Body of pancreas (tissue), 4 donors: ENCODE results near the gene IFITM5. TPM values are rescaled to one million over a fixed set of nuclear protein-coding genes. Genes with fewer than 3 reads are reported as not detected.
"Not testable (repeated sequence)": the region's sequence is repeated elsewhere in the genome, so short reads cannot be mapped to it uniquely, and the experiment has no call there.

Source experiments
- ATAC-seq: fragments of 150-250 bp; one replicate; pipeline ENCODE4 v1.9.1; 2016
- DNase-seq, 4 donors: peaks; one replicate each; pipeline ENCODE4 v3.0.0-alpha.2; 2019
- H3K27ac ChIP-seq, 4 donors: fragments of 200-600 bp; sonication (generic); 1 replicate in 3 of 4; 2 replicates in 1 of 4; pipeline versions ENCODE4 v1.5.1 to v1.6.1; 2016 to 2019; ENCODE audit warnings: mild to moderate bottlenecking in 1 of 4, mixed read lengths in 1 of 4, moderate library complexity in 1 of 4
- H3K27me3 ChIP-seq, 2 donors: fragments of 200-600 bp; sonication (generic); one replicate each; pipeline ENCODE4 v1.6.0; 2016; ENCODE audit warnings: mild to moderate bottlenecking in 1 of 2
- H3K36me3 ChIP-seq, 2 donors: fragments of 200-600 bp; sonication (generic); replicated peaks in 1 of 2; 2 replicates each; pipeline ENCODE4 v1.5.1; 2016; ENCODE audit warnings: low read depth in 2 of 2; ENCODE audit not compliant: insufficient read depth in 1 of 2
- H3K4me1 ChIP-seq: fragments of 200-600 bp; sonication (generic); one replicate; pipeline ENCODE4 v1.6.0; 2016
- H3K4me3 ChIP-seq, 2 donors: fragments of 200-600 bp; sonication (generic); 1 replicate in 1 of 2; 2 replicates in 1 of 2; pipeline ENCODE4 v1.5.1; 2016 to 2019
- H3K9me3 ChIP-seq, 3 donors: fragments of 200-600 bp; sonication (generic); 1 replicate in 2 of 3; 2 replicates in 1 of 3; pipeline ENCODE4 v1.5.1; 2016
- POLR2A ChIP-seq, 3 donors: fragments of 450-650 bp; IDR thresholded peaks; one replicate each; pipeline ENCODE4 v1.6.1; 2016; ENCODE audit warnings: antibody characterized with exemption in 3 of 3, mild to moderate bottlenecking in 2 of 3
- WGBS, 2 donors: methylation state at CpG; one replicate each; pipeline ENCODE4 v1.1.5; 2017; 5-methylcytosine and 5-hydroxymethylcytosine counted together
- intact Hi-C: fragments of 100-400 bp; cut with DNase I; formaldehyde crosslinking; loops from one replicate; pipeline ENCODE4 v1.15.1; 2023
- total RNA-seq, 2 donors: library from RNA; depleted of rRNA; stranded (reverse); fragments of >200 nt; gene quantifications; one replicate each; pipeline ENCODE4 v1.1.0, GENCODE V29; 2016
- TF ChIP-seq, protein P1 (sequence below), 7 experiments: fragments of 450-650 bp in 4 of 7; fragments of 200-600 bp in 3 of 7; sonication (generic) in 3 of 7; IDR thresholded peaks; one replicate each; pipeline ENCODE4 v1.5.1; 2016 to 2019; ENCODE audit warnings: antibody characterized with exemption in 7 of 7

Gene IFITM5
- total RNA-seq, 2 donors from 2014 or later = not detected

DNA sequence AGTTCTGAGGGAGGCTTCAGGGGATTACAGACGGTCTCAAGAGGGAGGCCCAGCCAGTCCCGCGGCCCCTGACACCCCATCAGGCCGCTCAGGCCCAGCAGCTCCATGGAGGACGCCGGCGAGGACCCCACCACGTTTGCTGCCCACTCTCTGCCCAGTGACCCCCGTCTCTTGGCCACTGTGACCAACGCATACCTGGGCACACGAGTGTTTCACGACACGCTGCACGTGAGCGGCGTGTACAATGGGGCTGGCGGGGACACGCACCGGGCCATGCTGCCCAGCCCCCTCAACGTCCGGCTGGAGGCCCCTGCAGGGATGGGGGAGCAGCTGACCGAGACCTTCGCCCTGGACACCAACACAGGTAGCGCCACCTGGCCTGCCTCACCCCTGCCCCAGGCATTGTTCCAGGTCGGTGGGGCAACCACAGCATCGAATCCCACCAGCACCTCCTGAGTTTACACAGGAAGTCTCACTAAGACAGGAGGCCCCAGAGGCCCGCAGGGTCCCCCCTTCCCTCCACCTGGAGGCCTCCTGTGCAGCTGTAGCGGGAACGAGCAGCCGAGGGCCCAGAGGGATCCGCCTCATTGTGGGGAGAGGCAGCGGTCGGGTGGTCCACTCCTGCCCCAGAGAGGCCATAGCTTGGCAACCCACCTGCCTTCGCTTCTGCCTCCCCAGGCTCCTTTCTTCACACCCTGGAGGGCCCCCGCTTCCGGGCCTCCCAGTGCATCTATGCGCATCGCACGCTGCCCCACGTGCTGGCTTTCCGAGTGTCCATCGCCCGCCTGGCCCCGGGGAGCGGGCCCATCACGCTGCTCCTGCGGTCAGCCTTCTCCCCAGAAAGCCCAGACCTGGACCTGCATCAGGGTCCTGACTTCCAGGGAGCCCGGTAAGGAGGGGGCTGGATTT, 9.4 kb downstream of the IFITM5 start:
- DNase-seq = peak; percentile 12 to 39 (median 30)
- Histone ChIP-seq H3K36me3 (peaks cover 0 to 3% of the 10 kb centered on the region in 2 donors), H3K9me3 (no peaks in the 10 kb centered on the region), H3K4me1 (peaks cover 72% of the 10 kb centered on the region), H3K27me3 (no peaks in the 10 kb centered on the region), H3K4me3 (peak overlapping the region in 1 of 2 donors; percentile 8), H3K27ac (peak overlapping the region in 2 of 4 donors; percentile 34 to 93)
- TF ChIP-seq POLR2A (IDR thresholded peaks at IDR 0.05) = no peak
- TF ChIP-seq, protein P1, sequence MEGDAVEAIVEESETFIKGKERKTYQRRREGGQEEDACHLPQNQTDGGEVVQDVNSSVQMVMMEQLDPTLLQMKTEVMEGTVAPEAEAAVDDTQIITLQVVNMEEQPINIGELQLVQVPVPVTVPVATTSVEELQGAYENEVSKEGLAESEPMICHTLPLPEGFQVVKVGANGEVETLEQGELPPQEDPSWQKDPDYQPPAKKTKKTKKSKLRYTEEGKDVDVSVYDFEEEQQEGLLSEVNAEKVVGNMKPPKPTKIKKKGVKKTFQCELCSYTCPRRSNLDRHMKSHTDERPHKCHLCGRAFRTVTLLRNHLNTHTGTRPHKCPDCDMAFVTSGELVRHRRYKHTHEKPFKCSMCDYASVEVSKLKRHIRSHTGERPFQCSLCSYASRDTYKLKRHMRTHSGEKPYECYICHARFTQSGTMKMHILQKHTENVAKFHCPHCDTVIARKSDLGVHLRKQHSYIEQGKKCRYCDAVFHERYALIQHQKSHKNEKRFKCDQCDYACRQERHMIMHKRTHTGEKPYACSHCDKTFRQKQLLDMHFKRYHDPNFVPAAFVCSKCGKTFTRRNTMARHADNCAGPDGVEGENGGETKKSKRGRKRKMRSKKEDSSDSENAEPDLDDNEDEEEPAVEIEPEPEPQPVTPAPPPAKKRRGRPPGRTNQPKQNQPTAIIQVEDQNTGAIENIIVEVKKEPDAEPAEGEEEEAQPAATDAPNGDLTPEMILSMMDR (IDR thresholded peaks at IDR 0.05) = no peak
- ATAC-seq = no peak
- intact Hi-C loops = no loop called here
- WGBS, 2 donors = 54 to 96% methylated on average over 13 to 41 of the region's 48 CpGs

DNA sequence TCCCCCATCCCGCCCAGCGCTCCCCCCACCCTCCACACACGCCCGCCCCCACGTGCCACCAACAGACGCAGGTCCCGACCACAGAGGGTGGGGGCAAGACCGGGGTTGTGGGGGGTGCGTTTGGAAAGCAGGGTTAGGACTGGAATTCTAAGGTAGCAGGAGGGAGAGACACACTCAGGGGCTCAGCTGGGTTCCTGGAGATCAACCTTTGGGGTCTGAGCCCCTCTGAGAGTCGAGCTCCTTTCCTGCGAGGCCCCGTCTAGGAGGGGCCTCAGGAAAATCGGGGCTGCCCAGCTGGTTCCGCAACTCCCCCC, 10.0 kb downstream of the IFITM5 start:
- Histone ChIP-seq H3K9me3 (no peaks in the 10 kb centered on the region), H3K27me3 (no peaks in the 10 kb centered on the region), H3K36me3 (no peaks in the 10 kb centered on the region), H3K4me3 (peak overlapping the region; percentile 8 to 36), H3K27ac (peak overlapping the region; percentile 34 to 96 (median 92)), H3K4me1 (peaks cover 66% of the 10 kb centered on the region)
- no peak for TF ChIP-seq POLR2A (IDR thresholded peaks at IDR 0.05)
- TF ChIP-seq, protein P1 (IDR thresholded peaks at IDR 0.05) = no peak
- DNase-seq (peak in 1 of 4 donors; percentile 23), ATAC-seq (no peak)
- 8% methylated on average over 12 of the region's 14 CpGs; no CpG with 5 or more reads in 1 of the 2 donors for WGBS, 2 donors
- intact Hi-C loops = no loop called here

DNA sequence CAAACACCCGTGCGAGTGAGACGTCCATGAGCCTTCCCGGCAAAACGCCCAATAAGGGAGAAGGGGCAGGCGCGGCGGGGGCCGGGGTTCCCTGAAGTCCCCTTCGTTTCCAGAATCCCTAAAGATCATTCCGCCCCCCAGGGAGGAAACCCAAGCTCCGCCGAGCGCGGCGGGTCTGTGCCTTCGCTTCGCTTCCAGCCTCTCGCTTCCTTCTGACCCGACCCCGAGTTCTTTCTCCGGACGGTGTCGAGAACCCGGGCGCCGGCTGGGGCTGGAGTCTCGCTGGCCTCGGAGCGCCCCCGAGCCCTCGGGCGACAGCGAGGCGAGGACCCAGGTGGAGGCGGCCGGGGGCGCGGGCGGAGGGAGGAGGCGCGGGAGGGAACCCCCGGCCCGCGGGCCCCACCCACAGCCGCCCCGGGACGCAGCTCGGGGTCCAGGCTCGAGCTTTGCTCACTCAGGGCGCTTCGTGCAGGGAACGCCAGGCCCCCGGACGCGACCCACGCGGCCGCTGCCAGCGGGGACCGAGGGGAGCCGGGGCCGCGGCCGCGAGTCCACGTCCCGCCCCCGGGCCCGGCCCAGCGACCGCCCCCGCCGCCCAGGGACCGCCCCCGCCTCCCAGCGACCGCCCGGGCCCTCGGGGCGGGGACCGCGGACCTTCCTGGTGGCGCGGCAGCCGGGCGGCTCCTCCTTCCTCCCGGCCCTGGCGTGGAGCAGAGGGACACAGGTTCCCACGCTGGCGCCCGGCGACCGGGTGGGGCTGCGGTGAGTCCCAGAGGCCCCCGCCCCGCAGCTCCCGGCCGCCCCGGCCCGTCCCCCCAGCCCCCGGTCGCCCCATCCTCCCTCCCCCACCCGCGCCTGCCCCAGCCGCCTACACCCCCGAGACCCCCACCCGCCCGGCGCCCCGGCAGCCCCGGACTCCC, 10.6 kb downstream of the IFITM5 start, which contains the start of gene PGGHG:
Gene PGGHG, plus strand, starts transcription at position 649 of the 920 bp plus-strand sequence. CDS start 691 bp downstream, outside the sequence.
- TF ChIP-seq, protein P1 (IDR thresholded peaks at IDR 0.05) = no peak
- TF ChIP-seq POLR2A (IDR thresholded peaks at IDR 0.05) = peak in 2 of 3 donors; percentile 10 to 63
- DNase-seq (peak; percentile 83 to 88 (median 86)), ATAC-seq (peak; percentile 77)
- Histone ChIP-seq H3K9me3 (no peaks in the 10 kb centered on the region), H3K4me3 (peak within 1 kb of the TSS; percentile 49 to 92), H3K36me3 (no peaks in the 10 kb centered on the region), H3K4me1 (peaks cover 60% of the 10 kb centered on the region), H3K27me3 (no peaks in the 10 kb centered on the region), H3K27ac (peak within 1 kb of the TSS; percentile 92 to 96 (median 93))
- intact Hi-C loops = no loop called here
- WGBS, 2 donors = 1 to 4% methylated on average over 10 to 76 of the region's 112 CpGs

DNA sequence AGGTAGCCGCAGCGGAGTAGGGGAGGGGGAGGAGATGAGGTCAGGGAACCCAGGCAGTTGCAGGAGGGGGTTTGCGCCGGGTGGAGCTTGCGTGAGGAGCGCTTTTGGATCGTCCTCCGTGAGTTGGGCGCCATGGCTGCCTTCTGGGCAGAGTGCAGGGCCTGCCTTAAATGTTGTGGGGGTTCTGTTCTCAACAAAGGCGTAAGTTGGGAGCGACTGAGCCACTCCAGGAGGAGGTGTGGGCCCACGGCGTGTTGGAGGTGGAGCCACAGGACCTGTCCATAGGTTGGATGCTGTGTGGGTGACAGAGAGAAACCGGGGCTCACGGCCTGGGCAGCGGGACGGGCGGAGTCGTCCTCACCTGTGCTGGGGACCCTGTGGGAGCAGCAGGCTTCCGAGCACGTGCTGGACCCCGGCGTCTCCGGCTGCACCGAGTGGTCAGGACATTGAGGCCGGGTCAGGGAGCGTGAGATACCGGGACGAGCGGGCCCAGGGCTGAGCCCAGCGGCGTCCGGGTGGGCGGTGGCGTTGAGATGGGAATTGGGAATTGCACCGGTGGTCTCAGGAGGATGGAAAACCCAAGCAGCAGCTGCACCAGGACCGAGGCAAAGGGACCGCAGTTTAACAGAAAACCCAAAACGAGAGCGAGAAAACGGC, 11.4 kb downstream of the IFITM5 start:
- 16 to 28% methylated on average over 18 to 41 of the region's 41 CpGs for WGBS, 2 donors
- intact Hi-C loops = no loop called here
- Histone ChIP-seq H3K4me1 (peaks cover 53% of the 10 kb centered on the region), H3K9me3 (no peaks in the 10 kb centered on the region), H3K27me3 (no peaks in the 10 kb centered on the region), H3K27ac (peak overlapping the region; percentile 92 to 96 (median 93)), H3K36me3 (no peaks in the 10 kb centered on the region), H3K4me3 (peak overlapping the region; percentile 49 to 92)
- ATAC-seq (peak; percentile 56), DNase-seq (no peak)
- peak; percentile 76 to 95 (median 93) for TF ChIP-seq POLR2A (IDR thresholded peaks at IDR 0.05)
- TF ChIP-seq, protein P1 (IDR thresholded peaks at IDR 0.05) = no peak

DNA sequence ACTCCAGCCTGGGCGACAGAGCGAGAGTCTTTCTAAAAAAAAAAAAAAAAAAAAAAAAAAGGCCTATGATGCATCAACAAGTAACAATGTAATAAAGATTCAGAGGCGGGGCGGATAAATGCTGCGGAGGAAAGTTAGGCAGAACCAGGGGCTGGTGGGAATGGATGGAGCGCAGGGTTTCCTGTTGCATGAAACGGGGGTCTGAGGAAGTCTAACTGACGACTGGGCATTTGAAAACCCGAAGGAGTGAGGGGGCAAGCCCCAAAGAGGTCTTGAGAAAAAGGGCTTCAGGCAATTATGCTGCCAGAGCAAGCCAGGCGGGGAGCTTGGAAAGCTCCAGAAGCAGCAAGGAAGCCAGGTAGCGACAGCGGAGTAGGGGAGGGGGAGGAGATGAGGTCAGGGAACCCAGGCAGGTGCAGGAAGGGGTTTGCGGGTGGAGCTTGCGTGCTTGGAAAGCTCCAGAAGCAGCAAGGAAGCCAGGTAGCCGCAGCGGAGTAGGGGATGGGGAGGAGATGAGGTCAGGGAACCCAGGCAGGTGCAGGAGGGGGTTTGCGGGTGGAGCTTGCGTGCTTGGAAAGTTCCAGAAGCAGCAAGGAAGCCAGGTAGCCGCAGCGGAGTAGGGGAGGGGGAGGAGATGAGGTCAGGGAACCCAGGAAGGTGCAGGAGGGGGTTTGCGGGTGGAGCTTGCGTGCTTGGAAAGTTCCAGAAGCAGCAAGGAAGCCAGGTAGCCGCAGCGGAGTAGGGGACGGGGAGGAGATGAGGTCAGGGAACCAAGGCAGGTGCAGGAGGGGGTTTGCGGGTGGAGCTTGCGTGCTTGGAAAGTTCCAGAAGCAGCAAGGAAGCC, 12.1 kb downstream of the IFITM5 start:
- Histone ChIP-seq H3K4me1 (peaks cover 45% of the 10 kb centered on the region), H3K27ac (peak overlapping the region; percentile 92 to 96 (median 93))
- DNase-seq (peak; percentile 85 to 98 (median 91)), ATAC-seq (peak; percentile 8)
- H3K36me3 ChIP-seq, H3K9me3 ChIP-seq, H3K4me3 ChIP-seq, intact Hi-C loops, H3K27me3 ChIP-seq: not testable (repeated sequence)
- 44 to 55% methylated on average over 26 to 27 of the region's 27 CpGs for WGBS, 2 donors
